Measurements from ENCODE around the gene KIFC3. TPM values are rescaled to one million over a fixed set of nuclear protein-coding genes. Genes with fewer than 3 reads are reported as not detected.

The KIFC3 gene
- total RNA-seq, 2 donors from 2014 or later = 3.8 to 5.7 TPM

GRCh38 chr16:57743886-57744641 is 58.2 kb downstream of the KIFC3 start:
- no peak for DNase-seq
- Histone ChIP-seq H3K4me1 (no peaks in the 10 kb centered on the region), H3K4me3 (no peak overlapping the region), H3K27ac (no peak overlapping the region), H3K36me3 (no peaks in the 10 kb centered on the region), H3K27me3 (no peaks in the 10 kb centered on the region), H3K9me3 (no peaks in the 10 kb centered on the region), H3K9ac (ENCODE audit: low read depth in 2 of 2, low read length in 2 of 2) (no peak overlapping the region)
- intact Hi-C loops (cut with DNase I) = no loop called here
- TF ChIP-seq, protein P1, sequence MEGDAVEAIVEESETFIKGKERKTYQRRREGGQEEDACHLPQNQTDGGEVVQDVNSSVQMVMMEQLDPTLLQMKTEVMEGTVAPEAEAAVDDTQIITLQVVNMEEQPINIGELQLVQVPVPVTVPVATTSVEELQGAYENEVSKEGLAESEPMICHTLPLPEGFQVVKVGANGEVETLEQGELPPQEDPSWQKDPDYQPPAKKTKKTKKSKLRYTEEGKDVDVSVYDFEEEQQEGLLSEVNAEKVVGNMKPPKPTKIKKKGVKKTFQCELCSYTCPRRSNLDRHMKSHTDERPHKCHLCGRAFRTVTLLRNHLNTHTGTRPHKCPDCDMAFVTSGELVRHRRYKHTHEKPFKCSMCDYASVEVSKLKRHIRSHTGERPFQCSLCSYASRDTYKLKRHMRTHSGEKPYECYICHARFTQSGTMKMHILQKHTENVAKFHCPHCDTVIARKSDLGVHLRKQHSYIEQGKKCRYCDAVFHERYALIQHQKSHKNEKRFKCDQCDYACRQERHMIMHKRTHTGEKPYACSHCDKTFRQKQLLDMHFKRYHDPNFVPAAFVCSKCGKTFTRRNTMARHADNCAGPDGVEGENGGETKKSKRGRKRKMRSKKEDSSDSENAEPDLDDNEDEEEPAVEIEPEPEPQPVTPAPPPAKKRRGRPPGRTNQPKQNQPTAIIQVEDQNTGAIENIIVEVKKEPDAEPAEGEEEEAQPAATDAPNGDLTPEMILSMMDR (IDR thresholded peaks at IDR 0.05) = no peak

DNA sequence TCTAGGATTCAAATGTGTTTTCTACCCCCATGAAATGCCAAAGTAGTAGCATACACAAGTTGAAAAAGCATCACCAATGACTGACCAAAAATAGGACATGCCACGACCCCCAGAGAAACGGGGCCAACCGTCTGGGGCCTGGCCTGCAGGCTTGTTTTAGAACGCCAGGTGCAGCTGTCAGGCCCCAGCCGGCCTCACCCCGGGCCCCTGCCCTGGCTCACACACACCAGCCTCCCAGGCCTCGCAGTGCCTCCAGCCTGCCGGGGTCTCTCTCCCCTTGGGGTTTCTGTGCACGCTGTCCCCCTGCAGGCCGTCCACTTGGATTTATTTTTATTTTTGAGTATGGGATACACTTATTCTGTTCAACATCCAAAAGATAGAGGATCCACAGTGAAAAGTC is 58.8 kb downstream of the KIFC3 start:
- no peak overlapping the region for H3K4me3 ChIP-seq
- no peak overlapping the region for H3K27ac ChIP-seq
- H3K36me3 ChIP-seq = no peaks in the 10 kb centered on the region
- H3K4me1 ChIP-seq = no peaks in the 10 kb centered on the region
- TF ChIP-seq, protein P1 (IDR thresholded peaks at IDR 0.05) = no peak
- H3K9ac ChIP-seq (ENCODE audit: low read depth in 2 of 2, low read length in 2 of 2) = no peak overlapping the region
- no peaks in the 10 kb centered on the region for H3K27me3 ChIP-seq
- intact Hi-C loops (cut with DNase I) = no loop called here
- no peak for DNase-seq
- H3K9me3 ChIP-seq = no peaks in the 10 kb centered on the region

DNA sequence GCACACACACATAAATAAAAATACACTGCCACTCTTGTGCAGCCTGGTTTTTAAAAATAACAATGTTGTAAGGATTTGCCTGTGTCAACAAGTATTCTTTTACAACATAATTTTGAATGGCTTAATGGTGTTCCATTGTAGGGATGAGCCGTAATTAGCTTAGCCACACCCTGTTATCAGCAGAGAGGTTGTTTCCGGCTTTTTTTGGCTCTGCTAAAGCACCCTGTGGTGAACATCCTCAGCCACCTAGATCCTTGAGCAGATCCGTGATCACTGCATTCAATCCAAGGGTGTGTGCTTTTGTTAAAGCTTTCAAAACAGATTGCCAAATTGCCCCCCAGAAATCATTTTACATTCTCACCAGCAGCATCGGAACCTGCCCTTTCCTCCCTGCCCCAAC is 59.7 kb downstream of the KIFC3 start:
- no peak overlapping the region for H3K9ac ChIP-seq (ENCODE audit: low read depth in 2 of 2, low read length in 2 of 2)
- no peak overlapping the region for H3K27ac ChIP-seq
- no peaks in the 10 kb centered on the region for H3K9me3 ChIP-seq
- H3K4me3 ChIP-seq = no peak overlapping the region
- no peaks in the 10 kb centered on the region for H3K36me3 ChIP-seq
- TF ChIP-seq, protein P1 (IDR thresholded peaks at IDR 0.05) = no peak
- no peaks in the 10 kb centered on the region for H3K27me3 ChIP-seq
- DNase-seq = no peak
- intact Hi-C loops (cut with DNase I) = no loop called here
- no peaks in the 10 kb centered on the region for H3K4me1 ChIP-seq

DNA sequence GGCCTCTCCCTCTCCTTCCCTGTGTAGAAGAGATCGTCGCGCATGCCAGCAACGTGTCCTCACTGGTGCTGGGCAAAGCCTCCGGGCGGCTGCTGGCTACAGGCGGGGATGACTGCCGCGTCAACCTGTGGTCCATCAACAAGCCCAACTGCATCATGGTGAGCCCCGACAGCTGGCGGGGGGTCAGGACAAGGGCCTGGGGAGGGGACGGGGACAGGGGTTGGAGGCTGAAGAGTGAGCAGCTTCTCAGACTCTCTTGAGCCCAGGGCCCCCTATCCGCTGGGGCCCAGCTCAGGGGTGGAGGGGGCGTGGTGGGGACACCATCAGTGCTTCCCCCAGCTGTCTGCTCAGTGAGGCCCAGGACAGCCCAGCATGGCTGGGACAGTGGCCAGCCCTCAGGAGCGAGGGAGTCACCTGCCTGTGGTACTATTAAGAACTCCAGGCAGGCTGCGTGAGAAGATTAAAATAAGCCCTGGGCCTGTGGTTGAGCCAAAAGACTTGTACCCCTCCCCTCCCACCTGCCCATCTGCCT is 60.6 kb downstream of the KIFC3 start:
- Histone ChIP-seq H3K27me3 (no peaks in the 10 kb centered on the region), H3K4me3 (no peak overlapping the region), H3K27ac (no peak overlapping the region), H3K36me3 (no peaks in the 10 kb centered on the region), H3K9ac (ENCODE audit: low read depth in 2 of 2, low read length in 2 of 2) (no peak overlapping the region), H3K9me3 (no peaks in the 10 kb centered on the region), H3K4me1 (peaks cover 4% of the 10 kb centered on the region)
- DNase-seq = no peak
- intact Hi-C loops (cut with DNase I) = no loop called here
- TF ChIP-seq, protein P1 (IDR thresholded peaks at IDR 0.05) = no peak

GRCh38 chr16:57740423-57741071 is 61.7 kb downstream of the KIFC3 start:
- no peak overlapping the region for H3K9ac ChIP-seq (ENCODE audit: low read depth in 2 of 2, low read length in 2 of 2)

More at GRCh38 chr16:57740423-57741071, 61.7 kb downstream of the KIFC3 start:
- Histone ChIP-seq H3K27me3 (no peaks in the 10 kb centered on the region), H3K4me1 (peaks cover 6% of the 10 kb centered on the region), H3K4me3 (no peak overlapping the region), H3K27ac (no peak overlapping the region), H3K36me3 (no peaks in the 10 kb centered on the region), H3K9me3 (no peaks in the 10 kb centered on the region)
- intact Hi-C loops (cut with DNase I) = no loop called here
- DNase-seq = no peak
- TF ChIP-seq, protein P1 (IDR thresholded peaks at IDR 0.05) = no peak

Data from colonic mucosa (tissue), 4 donors.